ENCODE data around the gene MICAL3.

The MICAL3 gene

GRCh38 chr22:17966403-17966717 lies 58.0 kb downstream of the MICAL3 start:
- ATAC-seq: no peak

GRCh38 chr22:17965538-17966402 lies 58.6 kb downstream of the MICAL3 start:
- no peak for TF ChIP-seq ZC3H10 (CRISPR knock-in tag; IDR thresholded peaks at IDR 0.05)
- no peak for TF ChIP-seq CSRNP3 (CRISPR knock-in tag; IDR thresholded peaks at IDR 0.05)
- no peak for TF ChIP-seq ZFP30 (CRISPR knock-in tag; IDR thresholded peaks at IDR 0.05)
- no peak for TF ChIP-seq CSDC2 (CRISPR knock-in tag; IDR thresholded peaks at IDR 0.05)
- no peak for ATAC-seq

More at GRCh38 chr22:17966403-17966717, 58.0 kb downstream of the MICAL3 start:
- TF ChIP-seq CSRNP3 (CRISPR knock-in tag; IDR thresholded peaks at IDR 0.05) (no peak), SNAI2 (CRISPR knock-in tag; IDR thresholded peaks at IDR 0.05) (no peak), TCF4 (CRISPR knock-in tag; IDR thresholded peaks at IDR 0.05; ENCODE audit: borderline replicate concordance) (no peak), ARNTL (CRISPR knock-in tag; IDR thresholded peaks at IDR 0.05; ENCODE audit: borderline replicate concordance, low read depth) (no peak), PPARA (CRISPR knock-in tag; IDR thresholded peaks at IDR 0.05; ENCODE audit: borderline replicate concordance) (no peak), ZFP30 (CRISPR knock-in tag; IDR thresholded peaks at IDR 0.05) (no peak), ISL1 (CRISPR knock-in tag; IDR thresholded peaks at IDR 0.05) (no peak), ZNF565 (CRISPR knock-in tag; conservative IDR thresholded peaks at IDR 0.05; ENCODE audit: low read depth) (no peak), TSHZ2 (CRISPR knock-in tag; IDR thresholded peaks at IDR 0.05) (no peak), ZFP3 (CRISPR knock-in tag; IDR thresholded peaks at IDR 0.05) (no peak), OSR1 (CRISPR knock-in tag; IDR thresholded peaks at IDR 0.05) (no peak)

- no peak for TF ChIP-seq ZC3H10 (CRISPR knock-in tag; IDR thresholded peaks at IDR 0.05)
- no peak for TF ChIP-seq GLIS3 (CRISPR knock-in tag; IDR thresholded peaks at IDR 0.05)
- TF ChIP-seq ZNF565 (CRISPR knock-in tag; conservative IDR thresholded peaks at IDR 0.05; ENCODE audit: low read depth): no peak
- no peak for TF ChIP-seq TCF4 (CRISPR knock-in tag; IDR thresholded peaks at IDR 0.05; ENCODE audit: borderline replicate concordance)
- no peak for TF ChIP-seq ESRRG (CRISPR knock-in tag; IDR thresholded peaks at IDR 0.05)
- no peak for TF ChIP-seq TSHZ2 (CRISPR knock-in tag; IDR thresholded peaks at IDR 0.05)
- no peak for TF ChIP-seq CSRNP3 (CRISPR knock-in tag; IDR thresholded peaks at IDR 0.05)
- no peak for TF ChIP-seq CSDC2 (CRISPR knock-in tag; IDR thresholded peaks at IDR 0.05)
- TF ChIP-seq POU6F1 (CRISPR knock-in tag; IDR thresholded peaks at IDR 0.05; ENCODE audit: borderline replicate concordance, low read depth): no peak
- ATAC-seq: no peak
These were observed 59.7 kb downstream of the MICAL3 start for GRCh38 chr22:17964643-17965042.
